Measurements from ENCODE around the gene RNF220.
A peak's percentile ranks its signal among the peaks of the same experiment; 100 is the strongest.

Gene RNF220

GRCh38 chr1:44531785-44532566, 126.9 kb downstream of the RNF220 start:
- TF ChIP-seq CTCF (IDR thresholded peaks at IDR 0.05; ENCODE audit: extremely low read depth, missing control alignments), result no peak
- peak; percentile 44 for DNase-seq (ENCODE audit: low spot score)

- DNase-seq (ENCODE audit: low spot score), result no peak
- TF ChIP-seq CTCF (IDR thresholded peaks at IDR 0.05; ENCODE audit: extremely low read depth, missing control alignments), result no peak
Measured at GRCh38 chr1:44532567-44532944, 127.5 kb downstream of the RNF220 start.

GRCh38 chr1:44534771-44535170, 129.7 kb downstream of the RNF220 start:
- DNase-seq (ENCODE audit: low spot score), result no peak
- TF ChIP-seq CTCF (IDR thresholded peaks at IDR 0.05; ENCODE audit: extremely low read depth, missing control alignments), result no peak

- TF ChIP-seq CTCF (IDR thresholded peaks at IDR 0.05; ENCODE audit: extremely low read depth, missing control alignments), result no peak
- no peak for DNase-seq (ENCODE audit: low spot score)
Measured at GRCh38 chr1:44536357-44537209, 131.5 kb downstream of the RNF220 start.

GRCh38 chr1:44537538-44537937, 132.5 kb downstream of the RNF220 start:
- no peak for TF ChIP-seq CTCF (IDR thresholded peaks at IDR 0.05; ENCODE audit: extremely low read depth, missing control alignments)
- no peak for DNase-seq (ENCODE audit: low spot score)

GRCh38 chr1:44537956-44538355, 132.9 kb downstream of the RNF220 start:
- TF ChIP-seq CTCF (IDR thresholded peaks at IDR 0.05; ENCODE audit: extremely low read depth, missing control alignments), result no peak
- DNase-seq (ENCODE audit: low spot score), result no peak
